ENCODE results near the gene DOCK11.

DOCK11 gene

DNA sequence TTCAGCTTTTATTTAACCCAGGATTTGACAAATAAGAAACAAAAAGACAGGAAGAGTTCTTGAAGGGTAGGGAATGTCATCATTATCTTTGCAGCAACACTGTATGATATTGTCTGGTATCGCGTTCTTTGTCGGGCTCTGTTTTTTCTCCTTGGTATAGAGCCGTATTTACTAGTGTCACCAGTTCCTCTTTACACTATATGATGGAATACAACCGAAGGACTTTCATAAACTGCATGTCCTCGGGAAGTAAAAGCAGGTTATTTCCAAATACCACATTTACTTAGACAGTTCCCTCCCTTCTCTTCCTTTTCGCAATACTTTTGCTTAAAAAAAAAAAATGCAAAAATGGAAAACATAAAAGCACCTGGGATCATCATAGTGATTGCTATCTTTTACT lies 135.2 kb downstream of the DOCK11 start:
- no peak for DNase-seq (ENCODE audit: low read depth, low spot score)

DNA sequence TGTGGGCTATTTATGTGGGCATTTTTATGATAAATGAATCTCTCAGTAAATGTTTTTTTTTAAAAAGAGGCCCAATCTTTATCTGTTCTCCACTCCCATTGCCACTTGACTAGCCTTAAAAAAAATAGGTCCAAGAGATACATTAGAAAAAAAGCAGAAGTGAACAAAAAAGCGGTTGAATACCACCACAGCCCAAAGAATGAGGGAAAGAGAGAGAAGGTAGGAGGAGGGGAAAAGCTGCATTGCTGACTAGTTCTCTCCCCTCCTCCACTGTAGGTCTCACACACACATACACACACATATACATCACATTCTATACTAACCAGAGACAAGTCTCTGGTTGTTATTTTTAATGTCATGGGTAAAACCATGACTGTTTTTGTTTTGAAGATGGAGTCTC lies 136.0 kb downstream of the DOCK11 start:
- DNase-seq (ENCODE audit: low read depth, low spot score), result no peak

DNA sequence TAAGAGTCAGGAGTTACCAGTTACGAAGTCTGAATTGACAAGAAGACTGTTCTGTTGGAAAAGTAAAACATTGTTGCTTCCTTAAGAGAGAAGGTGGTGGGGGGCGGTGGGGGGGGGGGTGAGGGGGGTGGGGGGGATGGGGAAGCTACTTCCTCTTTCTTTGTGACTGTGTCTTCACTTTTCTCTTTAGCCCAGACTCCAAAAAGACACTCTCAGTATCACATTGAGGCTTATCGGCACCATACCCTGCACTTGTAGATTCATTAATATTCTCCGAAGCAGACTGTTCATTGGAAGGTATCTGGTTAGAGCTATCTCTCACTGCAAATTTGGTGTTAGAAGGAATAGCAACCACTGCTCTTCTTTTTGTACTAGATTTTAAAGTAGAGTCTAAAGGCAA lies 137.2 kb downstream of the DOCK11 start:
- no peak for DNase-seq (ENCODE audit: low read depth, low spot score)

DNA sequence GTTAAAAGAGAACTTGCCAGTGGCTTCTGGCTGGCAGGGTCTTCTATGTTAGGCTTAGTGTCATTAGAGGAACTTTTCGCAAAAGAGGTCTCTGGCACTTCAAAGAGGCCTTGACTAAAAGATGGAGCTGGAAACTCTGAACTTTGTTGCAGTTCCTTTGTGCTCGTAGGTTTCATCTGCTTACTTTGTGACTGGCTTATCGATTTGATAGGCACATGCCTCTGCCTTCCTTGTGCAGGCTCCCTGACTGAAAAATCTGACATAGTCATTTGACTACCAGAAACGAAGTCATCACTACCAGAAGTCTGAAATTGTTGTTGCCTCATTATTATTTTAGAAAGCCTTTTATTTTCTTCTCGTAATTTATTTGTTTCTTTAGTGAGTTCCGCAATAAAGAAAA lies 137.9 kb downstream of the DOCK11 start:
- no peak for DNase-seq (ENCODE audit: low read depth, low spot score)

DNA sequence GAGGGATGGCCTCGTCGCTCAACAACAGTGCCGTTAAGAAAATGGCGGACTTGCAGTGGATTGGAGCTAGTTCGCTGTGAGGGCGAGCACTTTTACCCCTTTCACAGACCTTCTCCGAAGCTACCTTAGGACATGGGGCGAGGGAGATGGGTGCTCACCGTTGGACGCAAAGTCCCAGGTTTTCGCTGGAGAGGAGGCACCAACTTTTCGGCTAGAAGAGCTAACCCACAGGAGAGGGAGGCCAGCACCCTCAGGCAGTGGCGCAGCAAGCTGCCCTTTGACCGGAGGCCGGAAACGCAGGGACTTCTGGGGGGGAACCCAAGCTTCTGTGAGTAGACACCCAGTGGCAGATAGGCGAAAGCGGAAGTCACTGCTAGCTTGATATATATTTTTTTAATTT lies 138.7 kb downstream of the DOCK11 start:
- DNase-seq (ENCODE audit: low read depth, low spot score), result no peak

DNA sequence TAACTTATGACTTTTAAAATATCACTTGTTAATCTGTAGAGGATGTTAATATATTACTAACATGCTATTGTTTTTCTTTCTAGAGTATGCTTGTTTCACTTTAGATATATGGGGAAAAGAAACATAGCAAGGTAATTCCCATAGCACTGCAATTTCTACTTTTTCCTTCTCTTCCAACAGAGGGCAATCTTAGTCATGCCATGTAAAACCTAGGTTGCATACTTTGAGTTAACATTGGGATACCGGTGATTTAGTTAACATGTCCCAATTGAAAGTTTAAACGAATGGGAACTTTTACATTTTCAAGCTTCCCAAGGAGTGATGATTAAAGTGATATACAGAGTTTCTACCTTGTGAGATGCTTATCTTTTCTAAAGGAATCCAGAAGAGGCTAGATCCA lies 142.4 kb downstream of the DOCK11 start:
- DNase-seq (ENCODE audit: low read depth, low spot score), result no peak

DNA sequence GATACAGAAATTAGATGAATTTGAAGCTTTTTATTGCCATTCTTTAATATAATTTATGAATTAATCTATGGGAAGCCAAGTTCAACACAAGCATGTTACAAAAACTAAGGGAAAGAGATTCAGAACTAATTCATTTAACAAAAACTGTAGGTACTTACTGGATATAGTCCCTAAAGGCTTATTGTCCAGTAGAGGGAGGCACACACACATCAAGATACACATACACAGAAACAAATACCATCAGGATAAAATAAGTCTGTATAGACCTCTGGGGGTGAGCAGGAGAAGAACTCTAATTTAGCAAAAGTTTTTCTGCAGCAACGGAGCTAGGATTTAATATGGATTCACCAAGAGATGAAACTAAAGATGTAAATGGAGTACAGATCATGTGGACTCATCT lies 148.8 kb downstream of the DOCK11 start:
- DNase-seq (ENCODE audit: low read depth, low spot score), result no peak

DNA sequence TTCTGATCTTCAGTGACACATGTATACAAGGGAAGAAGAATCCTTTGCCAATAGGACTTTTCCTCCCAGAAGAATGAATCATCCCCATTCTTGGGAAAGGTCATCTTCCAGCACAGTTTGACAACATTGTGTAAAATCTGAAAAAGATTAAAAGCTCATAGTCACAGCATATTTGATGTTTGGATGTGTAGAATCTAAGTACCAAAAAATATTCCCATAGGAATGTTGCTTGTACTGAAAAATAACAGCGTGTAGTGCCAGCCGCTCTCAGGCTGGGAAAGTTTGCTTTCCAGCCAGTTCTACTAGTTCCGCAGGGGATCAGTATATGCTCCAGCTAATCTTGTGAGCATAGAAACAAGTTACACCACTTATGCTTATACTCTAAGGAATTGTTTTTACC lies 157.1 kb downstream of the DOCK11 start:
- DNase-seq (ENCODE audit: low read depth, low spot score), result no peak

DNA sequence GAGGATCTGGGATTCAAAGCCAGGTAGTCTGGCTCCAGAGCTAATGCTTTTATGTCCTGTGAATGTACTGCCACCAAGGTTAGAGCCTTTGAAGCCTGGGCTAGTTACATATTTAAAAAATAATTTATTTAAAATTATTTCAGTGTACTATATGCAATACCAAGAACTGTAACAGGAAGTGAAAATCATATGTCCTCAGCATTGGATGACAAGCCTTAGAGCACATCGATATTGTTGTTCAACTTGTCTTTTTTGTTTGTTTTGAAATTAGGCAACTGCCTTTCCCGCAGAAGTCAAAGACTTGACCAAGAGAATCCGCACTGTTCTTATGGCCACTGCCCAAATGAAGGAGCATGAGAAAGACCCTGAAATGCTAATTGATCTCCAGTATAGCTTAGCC lies 158.7 kb downstream of the DOCK11 start:
- no peak for DNase-seq (ENCODE audit: low read depth, low spot score)

DNA sequence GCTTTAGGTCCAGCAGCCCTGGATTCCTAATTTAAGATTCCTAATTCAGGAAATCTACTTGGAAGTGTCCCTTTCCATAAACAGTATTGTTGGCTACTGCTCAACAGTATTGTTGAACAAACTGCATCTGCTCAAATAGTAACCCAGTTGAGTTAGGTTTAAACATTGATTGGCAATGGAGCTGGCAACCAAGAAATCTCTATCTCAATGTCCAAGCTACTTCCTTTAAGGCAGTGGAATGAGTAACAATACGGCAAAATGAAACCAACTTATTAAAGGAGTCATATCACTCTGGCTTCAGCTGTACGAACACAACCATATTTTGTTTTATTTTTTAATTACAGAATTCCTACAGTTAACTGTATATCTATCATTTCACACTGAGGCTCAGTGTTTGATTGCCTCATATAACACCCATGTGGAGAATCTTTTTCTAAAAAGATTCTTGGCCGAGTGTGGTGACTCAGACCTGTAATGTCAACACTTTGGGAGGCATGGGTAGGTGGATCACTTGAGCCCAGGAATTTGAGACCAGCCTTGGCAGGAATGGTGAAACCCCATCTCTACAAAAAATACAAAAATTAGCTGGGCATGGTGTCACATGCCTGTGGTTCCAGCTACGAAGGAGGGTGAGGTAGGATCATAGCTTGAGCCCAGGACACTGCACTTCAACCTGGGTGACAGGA lies 160.1 kb downstream of the DOCK11 start:
- DNase-seq (ENCODE audit: low read depth, low spot score), result no peak

DNA sequence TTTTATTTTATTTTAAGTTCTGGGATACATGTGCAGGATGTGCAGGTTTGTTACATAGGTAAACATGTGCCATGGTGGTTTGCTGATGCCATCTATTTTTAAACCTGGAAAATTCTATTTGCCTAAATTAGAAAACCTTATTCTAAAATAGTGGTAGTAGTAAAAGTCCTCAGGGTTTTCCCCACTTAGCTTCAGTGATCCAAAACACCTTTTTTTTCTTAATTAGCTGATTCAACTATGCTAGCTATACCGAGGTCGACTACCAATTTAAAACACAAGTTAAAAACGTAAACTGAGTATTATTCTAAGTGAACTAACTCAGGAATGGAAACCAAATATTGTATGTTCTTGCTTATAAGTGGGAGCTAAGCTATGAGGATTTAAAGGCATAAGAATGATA lies 161.8 kb downstream of the DOCK11 start:
- DNase-seq (ENCODE audit: low read depth, low spot score), result no peak

DNA sequence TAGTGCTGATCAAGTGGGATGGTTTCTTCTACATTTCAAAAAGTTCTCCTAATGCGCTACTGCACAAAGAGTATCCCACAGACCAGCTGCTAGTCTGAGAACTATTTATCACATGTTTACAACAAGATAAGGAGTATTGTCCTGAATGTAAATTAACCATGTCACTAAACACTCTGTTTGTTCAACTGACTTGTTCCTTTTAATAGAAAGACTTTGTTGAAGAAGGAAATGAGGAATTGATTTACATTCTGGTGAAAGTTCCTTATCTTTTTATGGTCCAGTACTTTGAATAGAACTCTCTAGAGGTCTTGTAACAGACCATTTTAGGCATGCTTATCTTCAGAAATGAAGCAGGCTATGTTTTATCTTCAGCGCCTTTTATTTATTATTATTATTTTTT lies 164.5 kb downstream of the DOCK11 start:
- DNase-seq (ENCODE audit: low read depth, low spot score), result no peak

DNA sequence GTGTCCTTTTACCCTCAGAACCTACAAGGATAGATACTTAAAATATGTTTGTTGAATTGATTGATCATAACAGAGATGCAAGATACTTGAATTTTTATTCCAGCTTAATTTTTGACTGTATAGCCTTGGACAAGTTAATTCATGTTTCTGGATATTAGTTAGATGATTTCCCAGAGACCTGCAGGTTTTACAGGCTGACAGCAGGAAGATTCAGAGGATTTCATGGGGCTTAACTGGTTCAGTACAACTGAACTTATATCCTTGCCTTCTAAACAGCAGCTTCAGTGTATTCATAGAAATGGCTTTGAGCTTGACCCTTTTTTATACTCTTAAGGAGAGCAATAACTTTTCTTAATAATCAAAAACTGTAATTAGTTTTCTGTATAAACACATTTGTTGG lies 169.6 kb downstream of the DOCK11 start:
- no peak for DNase-seq (ENCODE audit: low read depth, low spot score)

DNA sequence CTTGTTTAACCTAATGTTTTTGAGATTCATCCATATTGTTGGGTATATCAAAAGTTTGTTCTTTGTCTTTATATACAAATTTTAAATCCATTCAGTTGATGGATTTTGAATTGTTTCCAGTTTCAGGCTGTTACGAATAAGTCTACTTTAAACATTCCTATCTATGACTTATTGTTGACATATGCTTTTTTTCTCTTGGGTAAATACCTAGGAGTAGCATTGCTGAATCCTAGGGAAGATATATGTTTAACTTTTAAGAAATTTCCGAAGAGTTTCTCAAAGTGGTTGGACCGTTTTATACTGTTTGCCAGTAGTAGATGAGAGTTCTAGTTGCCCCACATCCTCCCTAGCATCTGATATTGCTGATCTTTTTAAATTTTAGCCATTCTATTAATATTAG lies 170.9 kb downstream of the DOCK11 start:
- DNase-seq (ENCODE audit: low read depth, low spot score), result no peak

DNA sequence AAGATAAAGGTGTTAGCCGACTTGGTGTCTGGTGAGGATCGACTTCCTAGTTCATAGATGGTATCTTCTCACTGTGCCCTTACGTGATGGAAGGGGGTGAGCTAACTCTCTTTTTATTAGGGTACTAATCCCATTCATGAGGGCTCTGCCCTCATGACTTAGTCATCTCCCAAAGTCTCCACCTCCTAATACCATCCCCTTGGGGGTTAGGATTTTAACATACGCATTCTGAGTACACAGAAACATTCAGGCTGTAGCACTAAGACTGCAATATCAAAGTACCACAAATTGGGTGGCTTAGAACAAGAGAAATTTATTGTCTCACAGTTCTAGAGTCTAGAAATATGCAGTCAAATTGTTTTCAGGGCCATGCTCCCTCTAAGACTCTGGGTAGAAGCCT lies 173.8 kb downstream of the DOCK11 start:
- no peak for DNase-seq (ENCODE audit: low read depth, low spot score)

DNA sequence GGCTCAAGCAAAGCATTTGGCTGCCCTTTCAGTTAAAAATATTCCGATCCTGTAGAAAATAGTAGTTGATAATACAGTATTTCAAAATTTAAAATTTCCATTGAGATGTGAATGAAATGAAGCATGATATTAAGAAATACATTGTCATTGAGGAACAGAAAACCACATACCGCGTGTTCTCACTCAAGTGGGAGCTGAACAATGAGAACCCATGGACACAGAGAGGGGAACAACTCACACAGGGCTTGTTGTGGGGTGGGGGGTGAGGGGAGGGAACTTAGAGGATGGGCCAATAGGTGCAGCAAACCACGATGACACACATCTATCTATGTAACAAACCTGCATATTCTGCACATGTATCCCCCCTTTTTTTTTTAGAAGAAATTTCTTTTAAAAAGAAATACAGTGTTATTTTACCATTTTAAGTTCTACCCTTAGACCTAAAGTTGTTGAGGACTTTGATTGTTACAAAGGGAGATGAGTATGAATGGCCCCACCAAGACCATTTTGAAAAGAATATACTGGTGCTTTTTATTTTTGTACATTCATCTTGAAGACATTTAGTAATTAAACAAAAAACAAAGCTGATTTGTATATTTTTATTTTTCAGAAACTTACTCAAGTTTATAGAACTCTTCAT lies 179.8 kb downstream of the DOCK11 start:
- no peak for DNase-seq (ENCODE audit: low read depth, low spot score)

DNA sequence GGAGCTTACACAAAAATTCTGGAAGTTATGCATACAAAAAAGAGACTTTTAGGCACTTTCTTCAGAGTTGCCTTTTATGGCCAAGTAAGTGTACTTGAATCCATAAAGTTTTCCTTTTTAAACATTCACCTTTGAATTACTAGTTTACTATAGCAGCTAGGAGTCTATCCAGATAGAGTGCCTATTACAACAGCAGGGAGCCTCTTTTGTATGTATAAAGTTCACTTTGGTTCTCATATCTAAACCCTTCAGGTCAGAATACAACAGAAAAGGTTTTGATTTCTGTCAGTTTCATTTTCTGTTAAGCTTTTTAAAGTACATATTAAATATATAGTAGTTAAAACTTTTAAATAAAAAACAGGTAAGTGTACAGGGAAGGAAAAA lies 180.3 kb downstream of the DOCK11 start:
- DNase-seq (ENCODE audit: low read depth, low spot score), result no peak

DNA sequence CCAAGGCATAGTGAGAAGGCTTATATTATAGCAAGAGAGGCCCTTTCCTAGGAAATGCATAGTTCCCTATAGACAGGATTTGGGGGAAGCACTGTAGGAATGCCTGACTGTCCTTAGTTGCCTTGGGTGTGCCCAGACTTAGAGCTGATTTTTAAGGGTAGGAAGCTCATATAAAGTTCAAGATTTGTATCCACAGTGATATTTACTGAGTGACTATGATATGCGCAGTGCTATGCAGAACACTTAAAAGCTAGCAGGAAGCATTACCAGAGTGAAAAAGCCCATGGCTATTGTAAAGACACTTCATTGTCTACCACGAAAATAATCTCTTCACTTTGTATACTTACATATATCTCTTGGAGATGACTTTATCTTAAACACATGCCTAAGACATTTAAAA lies 181.7 kb downstream of the DOCK11 start:
- DNase-seq (ENCODE audit: low read depth, low spot score), result no peak

DNA sequence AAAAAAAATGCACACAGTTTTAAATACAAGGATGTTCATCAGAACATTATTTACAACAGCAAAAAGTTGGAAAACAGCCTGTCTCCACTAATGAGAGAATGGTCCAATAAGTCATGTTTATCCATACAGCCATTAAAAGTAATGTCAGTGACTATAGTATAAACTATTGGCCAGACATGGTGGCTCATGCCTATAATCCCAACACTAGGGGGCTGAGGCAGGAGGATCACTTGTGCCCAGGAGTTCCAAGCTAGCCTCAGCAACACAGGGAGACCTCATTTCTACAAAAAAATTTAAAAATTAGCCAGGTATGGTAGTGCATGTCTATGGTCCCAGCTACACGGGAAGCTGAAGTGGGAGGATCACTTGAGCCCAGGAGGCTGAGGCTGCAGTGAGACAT lies 183.7 kb downstream of the DOCK11 start:
- DNase-seq (ENCODE audit: low read depth, low spot score), result no peak

DNA sequence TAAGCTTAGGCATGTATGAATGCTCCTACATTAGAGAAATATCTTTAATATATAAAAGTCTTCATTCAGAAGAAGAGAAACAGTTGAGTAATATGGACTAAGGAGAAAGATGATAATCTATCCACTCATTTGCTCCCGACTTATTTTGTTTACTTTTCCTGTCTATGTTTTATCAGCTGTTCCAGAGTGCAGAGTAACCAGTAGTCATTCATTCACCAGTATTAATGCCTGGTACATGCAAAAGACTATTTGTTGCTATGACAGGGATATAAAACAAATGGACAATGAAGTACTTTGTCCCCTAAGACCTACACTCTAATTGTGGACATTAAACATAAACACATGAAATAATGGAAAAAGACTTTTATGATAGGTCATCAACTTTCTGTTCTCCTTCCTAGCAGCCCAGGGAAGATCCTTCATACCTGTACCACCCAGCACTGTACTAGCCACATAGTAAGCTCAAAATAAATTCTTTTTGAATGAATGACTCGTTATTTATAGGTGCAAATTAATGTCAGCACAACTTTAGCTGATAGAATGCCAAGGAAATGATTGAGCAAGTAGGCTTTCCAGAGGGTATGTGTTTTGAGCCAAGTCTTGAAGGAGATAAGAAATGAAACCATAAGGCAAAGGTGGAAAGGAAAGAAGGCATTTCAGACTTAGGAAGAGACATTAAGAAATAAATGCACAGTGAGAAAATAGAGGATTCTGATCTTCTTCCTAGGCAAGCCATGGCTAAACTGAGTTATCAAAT lies 186.8 kb downstream of the DOCK11 start:
- DNase-seq (ENCODE audit: low read depth, low spot score), result no peak

DNA sequence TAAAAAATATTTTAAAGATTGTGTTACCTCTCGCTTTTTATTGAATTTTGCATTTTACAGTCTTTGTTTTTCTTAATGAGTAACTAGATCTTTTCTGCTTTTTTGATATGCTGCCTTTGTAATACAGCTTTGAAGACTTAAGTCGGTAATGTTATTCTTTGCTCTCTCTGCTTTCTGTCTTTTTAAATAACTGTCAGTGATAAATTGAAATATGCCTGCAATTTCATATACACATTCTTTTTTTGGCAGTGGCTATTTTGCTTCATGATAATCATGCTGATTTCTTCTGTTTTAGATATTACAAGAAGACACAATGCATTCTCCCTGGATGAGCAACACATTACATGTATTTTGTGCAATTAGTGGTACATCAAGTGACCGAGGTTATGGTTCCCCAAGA lies 189.8 kb downstream of the DOCK11 start:
- DNase-seq (ENCODE audit: low read depth, low spot score), result no peak

DNA sequence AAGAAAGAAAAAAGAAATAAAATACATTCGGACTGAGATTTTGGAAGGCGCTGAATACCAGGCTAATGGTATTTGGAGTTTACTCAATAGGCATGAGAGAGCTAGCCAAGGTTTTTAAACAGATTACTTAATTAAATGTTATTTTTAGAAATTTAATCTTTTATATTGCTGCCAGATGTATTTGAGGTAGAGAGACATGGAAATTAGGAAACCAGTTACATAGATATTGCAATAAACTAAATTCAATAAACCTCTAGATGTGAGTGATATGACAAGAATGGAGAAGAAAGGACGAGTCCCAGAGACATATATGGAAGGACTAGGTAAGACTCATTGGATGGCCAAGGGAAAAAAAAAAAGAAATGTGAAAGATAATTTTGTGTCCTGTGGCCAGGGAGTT lies 193.3 kb downstream of the DOCK11 start:
- no peak for DNase-seq (ENCODE audit: low read depth, low spot score)

DNA sequence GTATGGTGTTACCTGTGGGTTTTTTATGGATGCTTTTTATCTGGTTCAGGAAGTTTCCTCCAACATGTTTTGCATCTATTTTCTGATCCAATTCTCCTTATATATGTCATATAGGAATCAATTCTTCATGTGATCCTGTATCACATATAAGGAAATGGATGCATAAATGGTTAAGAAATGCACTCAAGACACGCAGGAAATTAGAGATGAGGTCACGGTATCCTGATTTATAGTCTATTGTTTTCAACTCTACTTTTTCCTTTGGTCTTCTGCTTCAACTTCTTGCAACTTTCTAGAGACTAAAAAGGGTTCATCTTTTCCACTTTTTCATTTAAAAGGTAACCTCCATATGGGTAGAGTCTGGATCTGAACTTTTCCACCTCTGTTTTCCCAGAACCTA lies 198.2 kb downstream of the DOCK11 start:
- no peak for DNase-seq (ENCODE audit: low read depth, low spot score)
